Measurements from ENCODE around the gene ECM2.

Gene ECM2

GRCh38 chr9:92479346-92479745, 56.4 kb downstream of the ECM2 start:
- Histone ChIP-seq H3K27ac (ENCODE audit: low read length) (no peak overlapping the region), H3K9ac (ENCODE audit: low read depth, low read length) (no peak overlapping the region), H3K27me3 (ENCODE audit: insufficient read depth, low read length) (no peaks in the 10 kb centered on the region), H3K4me3 (ENCODE audit: low read length) (no peak overlapping the region), H3K36me3 (ENCODE audit: insufficient read depth, low read depth, low read length) (no peaks in the 10 kb centered on the region), H3K4me1 (ENCODE audit: insufficient read depth, low read length) (peaks cover 20% of the 10 kb centered on the region), H3K9me3 (ENCODE audit: insufficient read depth, low read depth, low read length) (no peaks in the 10 kb centered on the region)

- Histone ChIP-seq H3K9ac (ENCODE audit: low read depth, low read length) (no peak overlapping the region), H3K27ac (ENCODE audit: low read length) (no peak overlapping the region), H3K4me3 (ENCODE audit: low read length) (no peak overlapping the region), H3K4me1 (ENCODE audit: insufficient read depth, low read length) (peaks cover 20% of the 10 kb centered on the region), H3K27me3 (ENCODE audit: insufficient read depth, low read length) (no peaks in the 10 kb centered on the region), H3K36me3 (ENCODE audit: insufficient read depth, low read depth, low read length) (no peaks in the 10 kb centered on the region), H3K9me3 (ENCODE audit: insufficient read depth, low read depth, low read length) (no peaks in the 10 kb centered on the region)
These were observed 57.0 kb downstream of the ECM2 start for GRCh38 chr9:92478783-92479182.

GRCh38 chr9:92476962-92477361, 58.8 kb downstream of the ECM2 start:
- Histone ChIP-seq H3K36me3 (ENCODE audit: insufficient read depth, low read depth, low read length) (no peaks in the 10 kb centered on the region), H3K27ac (ENCODE audit: low read length) (no peak overlapping the region), H3K9ac (ENCODE audit: low read depth, low read length) (no peak overlapping the region), H3K4me1 (ENCODE audit: insufficient read depth, low read length) (peaks cover 20% of the 10 kb centered on the region), H3K9me3 (ENCODE audit: insufficient read depth, low read depth, low read length) (no peaks in the 10 kb centered on the region), H3K27me3 (ENCODE audit: insufficient read depth, low read length) (no peaks in the 10 kb centered on the region), H3K4me3 (ENCODE audit: low read length) (no peak overlapping the region)

- no peaks in the 10 kb centered on the region for H3K27me3 ChIP-seq (ENCODE audit: insufficient read depth, low read length)
- no peak overlapping the region for H3K9ac ChIP-seq (ENCODE audit: low read depth, low read length)
- H3K36me3 ChIP-seq (ENCODE audit: insufficient read depth, low read depth, low read length), result no peaks in the 10 kb centered on the region
- H3K9me3 ChIP-seq (ENCODE audit: insufficient read depth, low read depth, low read length), result no peaks in the 10 kb centered on the region
- H3K27ac ChIP-seq (ENCODE audit: low read length), result no peak overlapping the region
- H3K4me1 ChIP-seq (ENCODE audit: insufficient read depth, low read length), result 0 out of 2 replicates have a peak, but pooled peaks cover 2% of the 10 kb centered on the region
- H3K4me3 ChIP-seq (ENCODE audit: low read length), result no peak overlapping the region
These were observed 61.2 kb downstream of the ECM2 start for GRCh38 chr9:92474587-92474986.

- H3K9ac ChIP-seq (ENCODE audit: low read depth, low read length), result no peak overlapping the region
- no peaks in the 10 kb centered on the region for H3K36me3 ChIP-seq (ENCODE audit: insufficient read depth, low read depth, low read length)
- no peaks in the 10 kb centered on the region for H3K27me3 ChIP-seq (ENCODE audit: insufficient read depth, low read length)
- no peaks in the 10 kb centered on the region; the same call in 1 of the 2 replicates for H3K4me1 ChIP-seq (ENCODE audit: insufficient read depth, low read length)
- H3K9me3 ChIP-seq (ENCODE audit: insufficient read depth, low read depth, low read length), result no peaks in the 10 kb centered on the region
- no peak overlapping the region for H3K27ac ChIP-seq (ENCODE audit: low read length)
- no peak overlapping the region for H3K4me3 ChIP-seq (ENCODE audit: low read length)
These were observed 67.6 kb downstream of the ECM2 start for GRCh38 chr9:92468206-92468605.

GRCh38 chr9:92467511-92467910, 68.3 kb downstream of the ECM2 start:
- H3K9me3 ChIP-seq (ENCODE audit: insufficient read depth, low read depth, low read length), result no peaks in the 10 kb centered on the region
- no peak overlapping the region for H3K27ac ChIP-seq (ENCODE audit: low read length)
- no peaks in the 10 kb centered on the region for H3K36me3 ChIP-seq (ENCODE audit: insufficient read depth, low read depth, low read length)
- no peak overlapping the region for H3K9ac ChIP-seq (ENCODE audit: low read depth, low read length)
- H3K4me3 ChIP-seq (ENCODE audit: low read length), result no peak overlapping the region
- H3K4me1 ChIP-seq (ENCODE audit: insufficient read depth, low read length), result no peaks in the 10 kb centered on the region; the same call in 1 of the 2 replicates
- no peaks in the 10 kb centered on the region for H3K27me3 ChIP-seq (ENCODE audit: insufficient read depth, low read length)

GRCh38 chr9:92467041-92467440, 68.7 kb downstream of the ECM2 start:
- Histone ChIP-seq H3K4me3 (ENCODE audit: low read length) (no peak overlapping the region), H3K27me3 (ENCODE audit: insufficient read depth, low read length) (no peaks in the 10 kb centered on the region), H3K9me3 (ENCODE audit: insufficient read depth, low read depth, low read length) (no peaks in the 10 kb centered on the region), H3K9ac (ENCODE audit: low read depth, low read length) (no peak overlapping the region), H3K36me3 (ENCODE audit: insufficient read depth, low read depth, low read length) (no peaks in the 10 kb centered on the region), H3K4me1 (ENCODE audit: insufficient read depth, low read length) (no peaks in the 10 kb centered on the region; the same call in 1 of the 2 replicates), H3K27ac (ENCODE audit: low read length) (no peak overlapping the region)

GRCh38 chr9:92463984-92464383, 71.8 kb downstream of the ECM2 start:
- no peaks in the 10 kb centered on the region for H3K27me3 ChIP-seq (ENCODE audit: insufficient read depth, low read length)
- no peaks in the 10 kb centered on the region; the same call in 1 of the 2 replicates for H3K4me1 ChIP-seq (ENCODE audit: insufficient read depth, low read length)
- H3K9ac ChIP-seq (ENCODE audit: low read depth, low read length), result no peak overlapping the region
- no peaks in the 10 kb centered on the region for H3K9me3 ChIP-seq (ENCODE audit: insufficient read depth, low read depth, low read length)
- H3K36me3 ChIP-seq (ENCODE audit: insufficient read depth, low read depth, low read length), result no peaks in the 10 kb centered on the region
- no peak overlapping the region for H3K4me3 ChIP-seq (ENCODE audit: low read length)
- H3K27ac ChIP-seq (ENCODE audit: low read length), result no peak overlapping the region

GRCh38 chr9:92463387-92463786, 72.4 kb downstream of the ECM2 start:
- H3K4me3 ChIP-seq (ENCODE audit: low read length), result no peak overlapping the region
- H3K27ac ChIP-seq (ENCODE audit: low read length), result no peak overlapping the region

GRCh38 chr9:92457576-92457975, 78.2 kb downstream of the ECM2 start:
- Histone ChIP-seq H3K4me3 (ENCODE audit: low read length) (no peak overlapping the region), H3K36me3 (ENCODE audit: insufficient read depth, low read depth, low read length) (no peaks in the 10 kb centered on the region), H3K9me3 (ENCODE audit: insufficient read depth, low read depth, low read length) (no peaks in the 10 kb centered on the region), H3K27ac (ENCODE audit: low read length) (no peak overlapping the region), H3K4me1 (ENCODE audit: insufficient read depth, low read length) (no peaks in the 10 kb centered on the region), H3K9ac (ENCODE audit: low read depth, low read length) (no peak overlapping the region), H3K27me3 (ENCODE audit: insufficient read depth, low read length) (no peaks in the 10 kb centered on the region)

More at GRCh38 chr9:92463387-92463786, 72.4 kb downstream of the ECM2 start:
- no peaks in the 10 kb centered on the region for H3K9me3 ChIP-seq (ENCODE audit: insufficient read depth, low read depth, low read length)
- H3K27me3 ChIP-seq (ENCODE audit: insufficient read depth, low read length), result no peaks in the 10 kb centered on the region
- no peaks in the 10 kb centered on the region; the same call in 1 of the 2 replicates for H3K4me1 ChIP-seq (ENCODE audit: insufficient read depth, low read length)
- no peak overlapping the region for H3K9ac ChIP-seq (ENCODE audit: low read depth, low read length)
- no peaks in the 10 kb centered on the region for H3K36me3 ChIP-seq (ENCODE audit: insufficient read depth, low read depth, low read length)

GRCh38 chr9:92455217-92455616, 80.6 kb downstream of the ECM2 start:
- no peaks in the 10 kb centered on the region for H3K36me3 ChIP-seq (ENCODE audit: insufficient read depth, low read depth, low read length)
- H3K9ac ChIP-seq (ENCODE audit: low read depth, low read length), result no peak overlapping the region
- H3K27me3 ChIP-seq (ENCODE audit: insufficient read depth, low read length), result no peaks in the 10 kb centered on the region
- H3K4me3 ChIP-seq (ENCODE audit: low read length), result no peak overlapping the region
- H3K4me1 ChIP-seq (ENCODE audit: insufficient read depth, low read length), result no peaks in the 10 kb centered on the region
- H3K9me3 ChIP-seq (ENCODE audit: insufficient read depth, low read depth, low read length), result no peaks in the 10 kb centered on the region
- no peak overlapping the region for H3K27ac ChIP-seq (ENCODE audit: low read length)

GRCh38 chr9:92446536-92446935, 89.3 kb downstream of the ECM2 start:
- Histone ChIP-seq H3K36me3 (ENCODE audit: insufficient read depth, low read depth, low read length) (no peaks in the 10 kb centered on the region), H3K27me3 (ENCODE audit: insufficient read depth, low read length) (no peaks in the 10 kb centered on the region), H3K9ac (ENCODE audit: low read depth, low read length) (no peak overlapping the region), H3K27ac (ENCODE audit: low read length) (no peak overlapping the region), H3K4me3 (ENCODE audit: low read length) (no peak overlapping the region), H3K9me3 (ENCODE audit: insufficient read depth, low read depth, low read length) (no peaks in the 10 kb centered on the region), H3K4me1 (ENCODE audit: insufficient read depth, low read length) (peaks cover 4% of the 10 kb centered on the region)

All from iPS-20b (cell line).